ENCODE measurements around the gene TRIM10. TPM values are rescaled to one million over a fixed set of nuclear protein-coding genes. Genes with fewer than 3 reads are reported as not detected.
"Not testable (repeated sequence)": the region's sequence is repeated elsewhere in the genome, so short reads cannot be mapped to it uniquely, and the experiment has no call there.

Gene TRIM10
- total RNA-seq, 2 experiments from 2014 or later, result 0.19 to 0.25 TPM

DNA sequence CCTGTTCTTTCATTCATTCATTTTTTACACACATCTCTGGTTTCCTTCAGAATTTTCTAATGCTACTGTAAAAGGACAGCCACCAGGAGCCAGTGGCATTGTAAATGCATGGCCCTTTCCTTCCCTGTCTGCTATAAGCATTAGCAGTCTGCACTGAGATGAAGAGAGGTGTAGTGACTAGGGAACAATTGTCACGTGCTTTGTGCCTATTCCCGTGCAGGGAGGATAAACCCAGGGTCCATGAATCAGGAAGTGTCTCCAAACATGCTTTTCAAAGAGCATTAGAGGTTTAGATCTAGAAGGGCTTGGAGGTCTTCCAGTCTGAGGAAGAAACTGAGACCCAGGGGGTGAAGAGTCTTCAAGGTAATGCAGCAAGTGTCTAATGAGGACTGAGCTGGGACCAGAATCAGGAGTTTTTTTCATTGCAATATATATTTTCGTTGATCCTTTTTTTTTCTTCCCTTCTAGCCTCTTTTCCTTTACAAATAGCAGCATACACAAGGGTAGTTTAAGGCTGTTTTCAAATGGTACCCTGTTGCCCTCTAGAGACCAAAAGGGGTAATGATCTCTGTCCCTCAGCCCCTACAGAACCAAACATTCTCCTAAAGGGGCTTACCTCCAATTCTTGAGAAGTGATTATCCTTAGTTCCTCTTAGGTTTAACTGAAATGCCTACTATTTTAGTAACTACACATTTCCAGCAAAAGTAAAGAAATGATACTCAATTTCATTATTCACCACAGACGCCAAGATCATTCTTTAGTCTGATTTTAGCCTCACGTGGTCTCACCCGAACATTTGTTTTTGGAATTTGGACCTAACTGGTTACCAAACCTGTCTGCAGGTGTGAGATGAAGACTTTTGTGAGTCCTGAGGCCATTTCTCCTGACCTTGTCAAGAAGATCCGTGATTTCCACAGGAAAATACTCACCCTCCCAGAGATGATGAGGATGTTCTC lies 8.9 kb upstream of the TRIM10 start:
- H3K27ac Mint-ChIP-seq, result no peak overlapping the region
- intact Hi-C loops (cut with micrococcal nuclease), result loop anchor here (1.0 to 10.0 kb wide), 4 partner anchors 39 to 322 kb away; no protein-coding TSS in a partner anchor
- H3K36me3 Mint-ChIP-seq (ENCODE audit: low read depth), result no peaks in the 10 kb centered on the region
- peaks cover 43% of the 10 kb centered on the region for H3K27me3 Mint-ChIP-seq (ENCODE audit: low read depth)
- peak; percentile 26 for DNase-seq
- no peaks in the 10 kb centered on the region for H3K9me3 Mint-ChIP-seq
- H3K4me3 Mint-ChIP-seq, result no peak overlapping the region
- CTCF ChIA-PET, result interaction anchor here (0.6 to 2.2 kb wide), 6 partner anchors 34 to 109 kb away, joined by 3 to 12 read pairs (median 6); partner anchors contain the start of genes POLR1H and TRIM40
- peaks cover 21% of the 10 kb centered on the region for H3K4me1 Mint-ChIP-seq (ENCODE audit: low read depth)

DNA sequence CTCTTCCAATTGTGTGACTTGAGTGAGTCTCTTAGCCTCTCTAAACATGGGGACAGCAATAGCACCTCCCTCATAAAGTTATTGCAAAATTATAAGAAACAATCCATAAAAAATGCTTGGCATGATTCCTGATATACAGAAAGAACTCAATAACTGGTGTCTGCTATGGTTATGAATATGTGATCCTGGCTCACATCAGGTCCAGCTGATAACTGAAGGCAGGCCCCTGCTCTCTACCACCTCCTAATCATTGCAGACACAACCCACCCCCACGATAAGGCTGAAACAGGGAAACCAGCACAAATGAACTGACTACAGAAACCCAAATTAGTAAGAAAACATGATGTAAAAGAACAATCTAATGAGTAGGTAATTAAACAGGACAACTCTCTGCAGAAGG lies 7.7 kb upstream of the TRIM10 start:
- Mint-ChIP-seq H3K36me3 (ENCODE audit: low read depth) (no peaks in the 10 kb centered on the region), H3K27me3 (ENCODE audit: low read depth) (peaks cover 42% of the 10 kb centered on the region), H3K4me1 (ENCODE audit: low read depth) (peaks cover 26% of the 10 kb centered on the region), H3K9me3 (no peaks in the 10 kb centered on the region), H3K4me3 (no peak overlapping the region), H3K27ac (no peak overlapping the region)
- intact Hi-C loops (cut with micrococcal nuclease), result loop anchor here (1.0 kb wide), 1 partner anchor 320 kb away; no protein-coding TSS in a partner anchor
- DNase-seq, result no peak
- CTCF ChIA-PET, result interaction anchor here (1.3 to 5.1 kb wide), 4 partner anchors 38 to 67 kb away, joined by 6 to 30 read pairs (median 12); no protein-coding TSS in a partner anchor

DNA sequence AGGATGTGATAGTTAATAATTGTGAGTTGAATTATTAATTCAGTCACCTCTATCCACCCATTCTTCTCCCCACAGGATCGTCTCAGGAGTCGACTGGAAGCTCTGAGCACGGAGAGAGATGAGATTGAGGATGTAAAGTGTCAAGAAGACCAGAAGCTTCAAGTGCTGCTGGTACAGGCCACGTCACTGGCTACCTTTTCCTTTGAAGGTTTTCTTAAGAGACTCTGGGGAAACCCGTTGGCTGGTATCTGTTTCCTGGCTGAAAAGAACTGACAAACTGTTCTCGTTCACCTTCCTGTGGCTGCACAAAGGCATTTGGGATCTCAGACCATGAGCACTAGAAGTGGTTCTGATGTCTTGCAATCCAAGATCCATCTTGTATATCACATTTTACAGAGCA lies 6.1 kb upstream of the TRIM10 start:
- Mint-ChIP-seq H3K4me1 (ENCODE audit: low read depth) (peaks cover 39% of the 10 kb centered on the region), H3K36me3 (ENCODE audit: low read depth) (no peaks in the 10 kb centered on the region), H3K27me3 (ENCODE audit: low read depth) (peaks cover 35% of the 10 kb centered on the region), H3K4me3 (no peak overlapping the region), H3K27ac (peak overlapping the region; percentile 54), H3K9me3 (no peaks in the 10 kb centered on the region)
- CTCF ChIA-PET, result interaction anchor here (0.7 to 5.1 kb wide), 5 partner anchors 36 to 534 kb away, joined by 3 to 30 read pairs (median 6); no protein-coding TSS in a partner anchor
- DNase-seq, result peak; percentile 79
- intact Hi-C loops (cut with micrococcal nuclease), result no loop called here

DNA sequence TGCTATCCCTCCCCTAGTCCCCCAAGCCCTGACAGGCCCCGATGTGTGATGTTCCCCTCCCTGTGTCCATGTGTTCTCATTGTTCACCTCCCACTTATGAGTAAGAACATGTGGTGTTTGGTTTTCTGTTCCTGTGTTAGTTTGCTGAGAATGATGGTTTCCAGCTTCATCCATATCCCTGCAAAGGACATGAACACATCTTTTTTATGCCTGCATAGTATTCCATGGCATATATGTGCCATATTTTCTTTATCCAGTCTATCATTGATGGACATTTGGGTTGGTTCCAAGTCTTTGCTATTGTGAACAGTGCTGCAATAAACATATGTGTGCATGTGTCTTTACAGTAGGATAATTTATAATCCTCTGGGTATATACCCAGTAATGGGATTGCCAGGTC lies 4.2 kb upstream of the TRIM10 start:
- peaks cover 21% of the 10 kb centered on the region for H3K27me3 Mint-ChIP-seq (ENCODE audit: low read depth)
- H3K9me3 Mint-ChIP-seq; H3K36me3 Mint-ChIP-seq (ENCODE audit: low read depth); DNase-seq; H3K4me3 Mint-ChIP-seq; intact Hi-C loops (cut with micrococcal nuclease); H3K27ac Mint-ChIP-seq: not testable (repeated sequence)
- peaks cover 36% of the 10 kb centered on the region for H3K4me1 Mint-ChIP-seq (ENCODE audit: low read depth)
- CTCF ChIA-PET, result interaction anchor here (5.1 kb wide), 1 partner anchor 34 kb away, joined by 30 read pairs; no protein-coding TSS in a partner anchor

DNA sequence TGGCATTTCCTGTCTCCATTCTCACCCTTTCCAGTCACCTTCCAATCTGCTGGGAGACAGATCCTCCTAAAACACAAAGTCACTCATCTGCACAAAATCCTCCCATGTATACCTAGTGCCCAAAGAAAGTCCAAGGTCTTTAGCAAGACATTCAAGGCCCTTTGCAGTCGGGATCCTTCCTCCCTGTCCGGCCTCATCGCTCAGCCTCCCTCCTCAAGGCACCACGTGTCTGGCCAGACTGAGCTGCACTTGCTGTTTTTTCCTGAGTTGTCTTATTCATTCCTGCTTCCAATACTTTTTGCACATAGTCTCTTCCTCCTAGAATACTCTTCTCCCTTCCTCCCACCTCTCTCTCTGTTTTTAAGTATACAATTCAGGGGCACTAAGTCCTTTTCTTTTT lies 3.7 kb upstream of the TRIM10 start:
- Mint-ChIP-seq H3K27ac (peak overlapping the region; percentile 33), H3K27me3 (ENCODE audit: low read depth) (peaks cover 19% of the 10 kb centered on the region), H3K4me1 (ENCODE audit: low read depth) (peaks cover 36% of the 10 kb centered on the region), H3K9me3 (no peaks in the 10 kb centered on the region), H3K36me3 (ENCODE audit: low read depth) (no peaks in the 10 kb centered on the region), H3K4me3 (no peak overlapping the region)
- no peak for DNase-seq
- CTCF ChIA-PET, result interaction anchor here (5.1 kb wide), 1 partner anchor 34 kb away, joined by 30 read pairs; no protein-coding TSS in a partner anchor
- intact Hi-C loops (cut with micrococcal nuclease), result no loop called here

DNA sequence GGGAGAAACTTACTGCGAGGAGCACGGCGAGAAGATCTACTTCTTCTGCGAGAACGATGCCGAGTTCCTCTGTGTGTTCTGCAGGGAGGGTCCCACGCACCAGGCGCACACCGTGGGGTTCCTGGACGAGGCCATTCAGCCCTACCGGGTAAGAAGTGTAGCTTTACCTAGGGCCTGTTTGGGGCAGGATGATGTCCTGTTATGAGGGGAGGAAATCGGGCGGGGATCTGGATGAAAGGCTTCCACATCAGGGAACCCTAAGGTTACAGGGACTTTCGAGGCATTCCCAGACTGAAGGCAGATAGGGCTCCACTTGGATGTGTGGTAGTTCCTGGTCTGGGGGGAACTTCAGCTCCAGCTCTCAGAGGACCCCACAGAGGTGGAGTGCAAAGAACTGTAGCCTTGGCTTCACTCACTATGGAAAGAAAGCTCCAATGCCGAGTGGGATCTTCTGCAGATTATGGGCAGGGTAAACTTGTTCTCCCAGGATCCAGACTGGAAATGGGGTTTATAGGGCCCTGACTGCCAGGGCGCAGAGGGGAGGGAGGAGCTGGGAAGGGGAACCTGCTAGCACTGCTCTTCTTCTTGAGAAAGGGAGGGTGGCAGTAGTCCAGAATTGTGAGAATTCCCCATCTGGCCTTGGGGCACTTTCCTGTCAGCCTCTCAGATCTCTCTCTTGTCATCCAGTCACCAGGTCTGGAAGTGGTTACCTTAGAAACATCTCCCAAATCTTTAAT lies 3.1 kb upstream of the TRIM10 start:
- Mint-ChIP-seq H3K36me3 (ENCODE audit: low read depth) (no peaks in the 10 kb centered on the region), H3K4me3 (no peak overlapping the region), H3K27ac (no peak overlapping the region), H3K27me3 (ENCODE audit: low read depth) (peaks cover 22% of the 10 kb centered on the region), H3K4me1 (ENCODE audit: low read depth) (peaks cover 40% of the 10 kb centered on the region), H3K9me3 (no peaks in the 10 kb centered on the region)
- intact Hi-C loops (cut with micrococcal nuclease), result no loop called here
- no peak for DNase-seq
- CTCF ChIA-PET, result interaction anchor here (0.6 to 5.1 kb wide), 3 partner anchors 33 to 304 kb away, joined by 3 to 30 read pairs (median 4); no protein-coding TSS in a partner anchor

DNA sequence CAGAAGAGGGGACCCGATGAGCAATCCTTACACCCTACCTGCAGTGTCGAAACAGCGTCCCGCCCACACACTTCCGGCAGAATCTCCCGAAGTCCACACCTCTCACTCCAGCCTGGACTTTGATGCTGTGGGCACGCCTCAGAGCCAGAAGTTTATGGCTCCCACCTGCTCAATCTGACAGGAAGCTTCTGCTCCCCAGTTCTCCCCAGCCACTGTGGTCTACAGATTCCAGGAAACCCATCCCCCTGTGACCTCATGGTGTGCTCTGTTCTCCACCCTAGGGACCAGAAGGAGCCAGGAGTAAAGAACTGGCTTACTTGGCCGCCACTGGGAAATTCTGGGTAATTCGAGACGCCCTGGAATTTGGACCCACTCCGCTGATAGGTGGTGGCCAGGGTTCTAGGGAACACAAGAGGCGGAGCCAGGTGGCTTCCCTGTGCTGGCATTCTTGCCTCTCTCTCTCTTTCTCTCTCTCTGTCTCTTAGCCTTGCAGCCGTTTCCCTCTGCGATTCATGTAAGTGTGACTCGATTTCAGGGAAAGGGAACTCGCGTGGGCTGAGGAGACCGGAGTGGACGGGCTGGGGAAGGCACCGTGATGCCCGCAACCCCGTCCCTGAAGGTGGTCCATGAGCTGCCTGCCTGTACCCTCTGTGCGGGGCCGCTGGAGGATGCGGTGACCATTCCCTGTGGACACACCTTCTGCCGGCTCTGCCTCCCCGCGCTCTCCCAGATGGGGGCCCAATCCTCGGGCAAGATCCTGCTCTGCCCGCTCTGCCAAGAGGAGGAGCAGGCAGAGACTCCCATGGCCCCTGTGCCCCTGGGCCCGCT lies 2.3 kb upstream of the TRIM10 start, which contains the start of gene TRIM15:
TSS of gene TRIM15 (plus strand) at position 457 of the 828 bp plus-strand sequence. CDS start at position 596, 139 bp downstream.
- CTCF ChIA-PET, result interaction anchor here (0.6 to 0.7 kb wide), 2 partner anchors 41 to 305 kb away, joined by 3 to 4 read pairs; no protein-coding TSS in a partner anchor
- DNase-seq, result peak; percentile 86
- Mint-ChIP-seq H3K4me1 (ENCODE audit: low read depth) (peaks cover 47% of the 10 kb centered on the region), H3K36me3 (ENCODE audit: low read depth) (no peaks in the 10 kb centered on the region), H3K27ac (peak within 1 kb of the TSS; percentile 9), H3K4me3 (peak within 1 kb of the TSS; percentile 11), H3K9me3 (no peaks in the 10 kb centered on the region), H3K27me3 (ENCODE audit: low read depth) (peaks cover 20% of the 10 kb centered on the region)
- intact Hi-C loops (cut with micrococcal nuclease), result no loop called here

DNA sequence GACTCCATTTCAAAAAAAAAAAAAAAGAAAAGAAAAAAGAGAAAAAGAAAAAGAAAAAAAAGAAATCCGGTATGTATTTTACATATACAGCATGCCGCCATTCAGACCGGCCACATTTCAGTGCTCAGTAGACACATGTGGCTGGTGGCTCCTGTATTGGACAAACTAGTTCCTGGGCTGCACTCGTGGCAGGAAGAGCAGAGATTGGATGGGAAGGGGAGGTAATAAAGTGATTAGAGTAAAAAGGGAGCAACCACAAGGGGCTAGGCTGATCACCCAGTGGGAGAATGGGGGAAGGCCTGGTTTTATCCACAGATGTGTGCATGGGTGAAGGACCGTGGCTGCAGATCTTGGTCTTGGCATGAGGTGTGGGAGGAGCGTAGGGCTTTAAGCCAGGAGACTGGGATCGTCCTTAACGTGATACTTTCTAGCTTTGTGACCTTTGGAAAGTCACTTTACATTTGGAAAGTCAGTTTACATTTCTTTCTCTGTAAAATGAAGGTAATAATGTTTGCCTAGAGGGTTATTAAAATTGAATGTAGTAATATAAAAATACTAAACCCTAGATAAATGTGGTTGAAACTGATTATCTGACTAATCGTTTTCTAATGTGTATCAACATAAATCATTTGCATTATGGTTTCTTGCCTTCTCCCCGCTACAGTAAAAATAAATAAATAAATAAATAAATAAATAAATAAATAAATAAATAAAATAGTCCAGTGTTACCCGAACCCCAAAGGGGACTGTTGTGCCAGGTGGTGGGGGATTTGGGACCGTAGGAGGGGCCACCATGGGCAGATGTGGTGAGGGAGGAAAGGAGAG lies 1.5 kb upstream of the TRIM10 start:
- peak overlapping the region; percentile 11 for H3K4me3 Mint-ChIP-seq
- no peaks in the 10 kb centered on the region for H3K9me3 Mint-ChIP-seq
- no peak for DNase-seq
- intact Hi-C loops (cut with micrococcal nuclease), result no loop called here
- peak overlapping the region; percentile 9 for H3K27ac Mint-ChIP-seq
- H3K27me3 Mint-ChIP-seq (ENCODE audit: low read depth), result peaks cover 14% of the 10 kb centered on the region
- no peaks in the 10 kb centered on the region for H3K36me3 Mint-ChIP-seq (ENCODE audit: low read depth)
- H3K4me1 Mint-ChIP-seq (ENCODE audit: low read depth), result peaks cover 43% of the 10 kb centered on the region
- CTCF ChIA-PET, result no interaction called here

DNA sequence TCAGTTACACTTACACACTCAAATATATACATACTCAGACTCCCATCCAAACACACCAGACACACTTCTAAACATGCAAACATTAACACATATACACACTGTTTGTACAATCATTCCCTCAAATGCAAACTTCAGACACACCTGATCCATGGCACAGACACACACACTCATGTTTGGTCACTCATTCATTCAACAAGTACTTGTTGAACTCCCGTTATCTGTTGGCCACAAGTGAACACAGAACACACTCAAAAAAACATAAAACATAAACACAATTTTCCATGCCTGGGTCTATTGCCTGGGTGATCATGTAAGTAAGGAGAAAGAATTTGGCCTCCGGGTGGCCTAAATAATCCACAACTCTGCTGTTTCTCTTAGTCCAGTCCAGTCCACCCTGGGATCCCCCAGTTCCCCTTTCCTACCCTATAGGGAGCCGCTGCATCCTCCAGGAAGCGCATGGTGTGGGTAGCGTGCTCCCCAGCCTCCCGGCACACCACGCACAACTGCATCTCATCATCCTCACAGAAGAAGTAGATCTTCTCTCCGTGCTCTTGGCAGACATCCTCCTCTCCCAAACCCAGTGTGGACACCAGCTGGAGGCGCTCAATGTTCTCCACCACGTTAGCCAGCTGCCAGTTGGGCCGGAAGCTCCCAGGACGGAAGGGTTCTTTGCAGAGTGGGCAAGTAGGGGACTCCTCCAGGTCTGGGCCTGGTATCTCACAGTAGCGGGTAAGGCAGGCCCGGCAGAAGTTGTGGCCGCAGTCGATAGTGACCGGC lies 815 bp downstream of the TRIM10 start:
- no peak overlapping the region for H3K27ac Mint-ChIP-seq
- peaks cover 13% of the 10 kb centered on the region for H3K27me3 Mint-ChIP-seq (ENCODE audit: low read depth)
- CTCF ChIA-PET, result no interaction called here

DNA sequence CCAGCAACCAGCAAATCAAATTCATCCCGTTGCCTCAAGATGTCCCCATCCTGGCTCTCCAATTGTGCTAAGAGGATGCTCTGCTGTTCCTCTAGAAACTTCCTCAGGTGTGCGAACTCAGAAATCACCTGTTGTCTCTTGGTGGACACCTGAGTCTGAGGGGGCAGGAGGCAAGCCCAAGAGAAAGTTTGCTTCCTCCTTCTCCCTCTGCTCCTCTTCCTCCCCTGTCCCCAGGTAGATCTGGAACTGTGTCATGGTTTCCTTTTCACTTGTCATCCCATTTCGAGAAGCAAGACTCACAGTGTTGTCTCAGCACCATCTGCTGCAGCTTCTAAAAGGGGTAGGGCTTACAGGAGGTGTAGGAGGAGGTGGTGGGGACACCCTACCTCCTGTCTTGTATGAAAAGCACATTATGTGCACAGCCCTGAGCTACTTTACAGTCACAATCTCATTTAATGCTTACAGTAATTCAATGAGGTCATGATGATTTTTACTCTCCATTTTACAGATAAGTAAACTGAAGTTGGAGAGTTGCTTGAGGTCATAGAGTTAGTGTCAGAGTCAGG lies 2.5 kb downstream of the TRIM10 start:
- no peak overlapping the region for H3K4me3 Mint-ChIP-seq
- intact Hi-C loops (cut with micrococcal nuclease), result no loop called here
- H3K9me3 Mint-ChIP-seq, result no peaks in the 10 kb centered on the region
- H3K27ac Mint-ChIP-seq, result peak overlapping the region; percentile 58
- H3K36me3 Mint-ChIP-seq (ENCODE audit: low read depth), result no peaks in the 10 kb centered on the region
- DNase-seq, result peak; percentile 66
- peaks cover 28% of the 10 kb centered on the region for H3K4me1 Mint-ChIP-seq (ENCODE audit: low read depth)
- peaks cover 10% of the 10 kb centered on the region for H3K27me3 Mint-ChIP-seq (ENCODE audit: low read depth)
- CTCF ChIA-PET, result no interaction called here

More for the DNA sequence above, 815 bp downstream of the TRIM10 start:
- no peak overlapping the region for H3K4me3 Mint-ChIP-seq
- peaks cover 34% of the 10 kb centered on the region for H3K4me1 Mint-ChIP-seq (ENCODE audit: low read depth)
- intact Hi-C loops (cut with micrococcal nuclease), result no loop called here
- no peaks in the 10 kb centered on the region for H3K9me3 Mint-ChIP-seq
- no peaks in the 10 kb centered on the region for H3K36me3 Mint-ChIP-seq (ENCODE audit: low read depth)
- DNase-seq, result no peak

Data from activated naive CD4-positive, alpha-beta T cell treated with anti-CD3 and anti-CD28 coated beads for 36 hours (primary cell).